Measurements from ENCODE around the gene TOPBP1.
A peak's percentile ranks its signal among the peaks of the same experiment; 100 is the strongest.
"Not testable (repeated sequence)": the region's sequence is repeated elsewhere in the genome, so short reads cannot be mapped to it uniquely, and the experiment has no call there.

TOPBP1 gene

GRCh38 chr3:133673746-133674145 is 12.0 kb upstream of the TOPBP1 start:
- no peak for DNase-seq

- DNase-seq, result no peak
Observed at GRCh38 chr3:133672461-133672860, 10.7 kb upstream of the TOPBP1 start.

GRCh38 chr3:133670525-133670995 is 8.8 kb upstream of the TOPBP1 start:
- no peak for DNase-seq

GRCh38 chr3:133669949-133670524 is 8.3 kb upstream of the TOPBP1 start:
- no peak for DNase-seq

GRCh38 chr3:133667118-133667517 is 5.4 kb upstream of the TOPBP1 start:
- no peak for DNase-seq

GRCh38 chr3:133665188-133665587 is 3.4 kb upstream of the TOPBP1 start:
- DNase-seq, result not testable (repeated sequence)

- peak; percentile 43 to 78 for DNase-seq
Observed at GRCh38 chr3:133663569-133664313, 2.0 kb upstream of the TOPBP1 start.

GRCh38 chr3:133662278-133662651 is 524 bp upstream of the TOPBP1 start:
- DNase-seq, result peak; percentile 17 to 52

GRCh38 chr3:133659806-133660205 is 1.9 kb downstream of the TOPBP1 start:
- no peak for DNase-seq

- no peak for DNase-seq
Observed at GRCh38 chr3:133655731-133656515, 5.8 kb downstream of the TOPBP1 start.

GRCh38 chr3:133649486-133650068 is 12.2 kb downstream of the TOPBP1 start:
- no peak for DNase-seq

- peak; percentile 40 to 73 for DNase-seq
Observed at GRCh38 chr3:133644768-133645167, 17.0 kb downstream of the TOPBP1 start.

- DNase-seq, result no peak
Observed at GRCh38 chr3:133643611-133644010, 18.1 kb downstream of the TOPBP1 start.

- no peak for DNase-seq
Observed at GRCh38 chr3:133641254-133641653, 20.5 kb downstream of the TOPBP1 start.

- DNase-seq, result no peak
Observed at GRCh38 chr3:133633439-133633838, 28.3 kb downstream of the TOPBP1 start.

GRCh38 chr3:133629146-133629545 is 32.6 kb downstream of the TOPBP1 start:
- DNase-seq, result no peak

- DNase-seq, result no peak
Observed at GRCh38 chr3:133627789-133628188, 34.0 kb downstream of the TOPBP1 start.

- no peak for DNase-seq
Observed at GRCh38 chr3:133620066-133620784, 41.5 kb downstream of the TOPBP1 start.

- DNase-seq, result no peak
Observed at GRCh38 chr3:133611534-133611933, 50.2 kb downstream of the TOPBP1 start.

- DNase-seq, result no peak
Observed at GRCh38 chr3:133610031-133610430, 51.7 kb downstream of the TOPBP1 start.

- DNase-seq, result no peak
Observed at GRCh38 chr3:133608388-133608787, 53.4 kb downstream of the TOPBP1 start.

- no peak for DNase-seq
Observed at GRCh38 chr3:133607816-133608215, 53.9 kb downstream of the TOPBP1 start.

- no peak for DNase-seq
Observed at GRCh38 chr3:133606902-133607301, 54.8 kb downstream of the TOPBP1 start.

All from SW 1271 (cell line).